GM21360 (cell line): ENCODE results near the gene ANKFY1.
A peak's percentile ranks its signal among the peaks of the same experiment; 100 is the strongest.
"Not testable (repeated sequence)": the region's sequence is repeated elsewhere in the genome, so short reads cannot be mapped to it uniquely, and the experiment has no call there.

Experiments
- ATAC-seq: cut with Tn5 transposase; IDR thresholded peaks from one replicate; pipeline ENCODE4 v1.9.1; 2021; ENCODE audit warnings: mild to moderate bottlenecking, moderate library complexity; ENCODE audit not compliant: unreplicated experiment

The ANKFY1 gene

DNA sequence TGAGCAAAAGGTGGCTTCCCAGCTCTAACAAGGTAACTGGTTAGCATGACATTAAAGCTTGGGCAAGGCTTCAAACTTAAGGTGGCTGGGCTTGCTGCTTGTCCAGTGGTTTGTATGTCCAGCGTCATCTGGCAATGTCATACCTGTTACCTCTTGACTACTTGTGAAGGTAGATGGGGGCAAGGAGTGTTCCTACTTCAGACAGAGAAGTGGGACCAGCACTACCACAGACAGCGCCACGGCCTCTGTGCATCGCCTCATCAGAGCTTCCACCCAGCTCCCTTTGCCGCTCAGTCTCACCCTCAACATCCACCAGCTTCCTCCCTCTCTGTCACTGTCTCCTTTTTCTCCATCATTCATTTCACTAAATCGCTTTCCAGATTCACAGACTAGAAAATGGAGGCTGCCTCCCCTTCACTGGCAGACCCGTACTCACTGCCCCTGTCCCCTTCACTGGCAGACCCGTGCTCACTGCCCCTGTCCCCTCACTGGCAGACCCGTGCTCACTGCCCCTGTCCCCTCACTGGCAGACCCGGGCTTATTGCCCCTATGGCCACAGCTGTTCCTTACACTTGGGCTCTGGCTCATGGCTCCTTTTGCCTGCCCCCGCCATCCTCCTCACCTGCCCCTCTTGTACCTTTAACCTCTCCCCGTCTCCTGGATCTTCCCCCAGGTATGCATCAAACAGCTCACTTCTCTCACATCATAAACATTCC lies 106.0 kb downstream of the ANKFY1 start:
- ATAC-seq = no peak

DNA sequence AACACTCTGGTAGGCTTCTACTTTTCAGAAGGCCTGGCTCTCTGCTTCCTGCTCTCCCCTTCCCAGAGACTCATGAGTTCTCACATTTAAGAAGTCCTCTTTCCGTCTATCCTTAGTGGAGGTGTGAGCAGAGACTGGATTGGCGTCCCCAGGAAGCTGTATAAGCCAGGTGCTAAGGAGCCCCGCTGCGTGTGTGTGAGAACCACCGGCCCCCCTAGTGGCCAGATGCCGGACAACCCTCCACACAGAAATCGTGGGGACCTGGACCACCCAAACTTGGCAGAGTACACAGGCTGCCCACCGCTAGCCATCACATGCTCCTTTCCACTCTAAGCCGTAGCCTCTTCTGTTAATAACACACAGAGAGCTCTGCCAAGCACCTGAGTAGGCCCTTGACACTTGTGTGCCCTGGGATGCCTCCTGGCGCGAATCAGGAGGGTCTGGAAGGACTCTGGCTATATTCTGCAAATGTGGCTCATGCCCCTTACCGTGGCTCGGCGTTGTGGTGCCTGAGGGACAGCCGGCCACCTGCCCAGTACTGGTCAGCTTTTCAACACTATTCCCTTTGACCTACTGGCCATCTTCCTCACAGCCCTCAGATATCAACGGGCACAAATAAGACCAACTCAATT lies 106.9 kb downstream of the ANKFY1 start:
- no peak for ATAC-seq

DNA sequence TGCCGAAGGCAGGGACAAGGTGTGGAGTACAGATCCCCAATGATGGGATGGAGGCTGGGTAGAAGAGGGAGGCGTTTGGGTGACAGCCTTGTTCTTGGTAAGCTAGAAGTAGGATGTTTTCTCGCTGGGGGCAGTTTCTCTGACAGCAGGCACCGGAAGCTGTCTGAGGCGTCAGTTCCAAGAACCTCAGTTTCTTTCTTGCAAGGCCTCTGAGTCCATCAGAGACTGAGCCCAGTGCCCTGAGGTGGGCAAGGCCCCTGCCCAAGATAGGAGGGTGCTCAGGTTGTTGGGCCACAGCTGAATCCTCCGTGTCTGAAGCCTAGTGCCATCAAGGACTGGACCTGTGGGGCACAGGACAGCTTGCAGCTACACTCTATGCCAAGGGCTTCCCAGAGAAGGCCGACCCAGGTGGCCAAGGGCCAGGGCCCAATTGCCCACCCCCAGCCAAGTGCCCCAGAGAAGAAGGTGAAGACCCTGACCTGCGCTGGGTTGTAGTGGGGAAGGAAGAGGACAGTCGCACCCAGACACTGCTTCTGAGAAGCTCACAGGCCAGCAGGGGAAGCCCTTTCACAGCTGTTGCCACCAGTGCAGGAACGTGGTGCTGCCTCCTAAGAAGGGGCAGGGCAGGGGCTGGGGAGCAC lies 107.7 kb downstream of the ANKFY1 start:
- ATAC-seq = no peak

DNA sequence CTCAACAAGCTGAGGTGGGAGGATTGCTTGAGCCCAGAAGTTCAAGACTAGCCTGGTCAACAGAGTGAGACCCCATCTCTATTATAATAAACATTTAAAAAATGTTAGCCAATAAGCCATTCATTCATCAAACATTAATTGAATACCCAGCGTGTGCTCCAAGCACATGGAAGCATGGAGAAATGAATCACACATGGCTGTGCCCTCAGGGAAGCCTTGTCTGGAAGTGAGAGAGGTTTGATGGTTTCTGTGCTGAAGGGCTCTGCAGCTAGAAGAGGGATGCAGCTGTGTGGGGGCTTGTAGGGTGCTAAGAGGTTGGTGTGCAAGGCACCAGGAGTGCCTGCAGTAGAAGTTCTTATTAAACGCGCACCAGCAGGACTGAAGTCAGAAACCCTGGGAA lies 109.6 kb downstream of the ANKFY1 start:
- ATAC-seq = no peak

DNA sequence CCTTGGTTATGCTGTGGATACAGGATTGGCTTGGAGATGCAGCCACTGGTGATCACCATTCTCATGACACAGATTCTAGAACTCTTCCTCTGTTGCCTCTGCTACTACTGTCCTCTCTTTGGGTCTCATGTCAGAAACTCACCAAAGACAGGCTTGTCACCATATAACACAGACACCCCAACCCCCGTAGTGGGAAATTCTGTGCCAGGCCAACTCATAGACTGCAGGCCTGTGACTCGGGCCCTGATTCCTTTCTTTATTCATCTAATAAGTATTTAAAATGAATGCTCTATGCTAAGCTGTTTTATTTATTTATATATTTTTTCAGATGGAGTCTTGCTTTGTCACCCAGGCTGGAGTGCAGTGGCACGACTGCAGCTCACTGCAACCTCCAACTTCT lies 111.3 kb downstream of the ANKFY1 start:
- no peak for ATAC-seq

DNA sequence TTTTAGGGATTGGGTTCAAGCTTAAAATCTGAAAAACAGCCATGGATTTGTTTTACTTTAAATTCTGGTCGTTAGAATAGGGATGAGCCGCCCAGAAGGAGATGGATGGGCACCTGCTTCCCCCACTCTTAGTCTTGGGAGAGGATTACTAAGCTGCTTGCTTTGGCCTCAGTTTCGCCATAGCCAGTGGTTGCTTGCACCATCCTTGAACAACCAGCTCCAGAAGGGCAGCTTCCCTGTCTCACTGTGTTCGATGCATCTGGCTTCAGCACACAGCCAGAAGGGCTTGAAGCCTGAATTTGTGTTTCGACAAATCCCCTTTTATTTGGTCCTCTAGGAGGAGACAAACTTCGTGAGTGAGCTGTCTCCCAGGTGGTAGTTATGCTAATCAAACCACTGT lies 113.7 kb downstream of the ANKFY1 start:
- no peak for ATAC-seq

DNA sequence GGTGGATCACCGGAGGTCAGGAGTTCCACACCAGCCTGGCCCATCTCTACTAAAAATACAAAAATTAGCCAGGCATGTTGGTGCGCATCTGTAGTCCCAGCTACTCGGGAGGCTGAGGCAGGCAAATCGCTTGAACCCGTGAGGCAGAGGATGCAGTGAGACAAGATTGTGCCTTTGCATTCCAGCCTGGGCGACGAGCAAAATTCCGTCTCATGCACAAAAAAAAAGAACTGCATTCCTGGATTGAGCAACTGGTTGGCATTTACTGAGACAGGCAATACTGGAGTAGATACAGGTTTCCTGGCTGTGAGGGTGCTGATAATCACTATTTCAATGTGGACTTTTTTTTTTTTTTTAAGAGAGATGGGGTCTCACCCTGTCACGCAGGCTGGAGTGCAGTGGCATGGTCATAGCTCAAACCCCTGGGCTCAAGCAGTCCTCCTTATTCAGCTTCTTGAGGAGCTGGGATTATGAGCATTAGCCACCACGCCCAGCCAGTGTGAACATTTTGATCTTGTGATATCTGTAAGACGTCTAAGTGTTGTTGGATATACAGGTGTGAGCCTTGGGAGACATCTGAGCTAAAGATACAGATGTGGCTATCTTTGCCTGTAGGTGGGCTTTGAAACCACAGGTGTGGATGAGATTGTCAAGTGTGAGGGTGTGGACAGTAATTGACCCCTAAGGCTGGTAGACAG lies 115.0 kb downstream of the ANKFY1 start:
- no peak for ATAC-seq

DNA sequence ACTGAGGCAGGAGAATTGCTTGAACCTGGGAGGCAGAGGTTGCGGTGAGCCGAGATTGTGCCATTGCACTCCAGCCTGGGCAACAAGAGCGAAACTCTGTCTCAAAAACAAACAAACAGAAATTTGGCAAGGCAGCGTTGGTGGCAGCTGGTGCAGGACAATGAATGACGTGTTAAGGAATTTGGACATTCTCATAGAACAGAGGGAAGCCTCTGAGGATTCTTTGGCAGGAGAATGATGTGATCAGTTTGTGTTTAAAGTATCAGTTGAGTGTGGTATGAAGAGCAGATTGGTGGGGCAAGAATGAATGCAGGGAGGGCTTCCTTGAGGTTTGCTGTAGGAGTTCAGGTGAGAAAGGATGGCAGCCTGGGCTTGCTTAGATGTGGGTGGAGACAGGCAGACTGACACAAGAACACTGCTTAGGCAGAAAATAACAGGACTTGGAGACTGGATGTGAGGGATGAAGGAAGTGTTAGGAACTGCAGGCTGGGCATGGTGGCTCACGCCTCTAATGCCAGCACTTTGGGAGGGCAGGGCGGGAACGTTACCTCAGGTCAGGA lies 115.9 kb downstream of the ANKFY1 start:
- no peak for ATAC-seq

DNA sequence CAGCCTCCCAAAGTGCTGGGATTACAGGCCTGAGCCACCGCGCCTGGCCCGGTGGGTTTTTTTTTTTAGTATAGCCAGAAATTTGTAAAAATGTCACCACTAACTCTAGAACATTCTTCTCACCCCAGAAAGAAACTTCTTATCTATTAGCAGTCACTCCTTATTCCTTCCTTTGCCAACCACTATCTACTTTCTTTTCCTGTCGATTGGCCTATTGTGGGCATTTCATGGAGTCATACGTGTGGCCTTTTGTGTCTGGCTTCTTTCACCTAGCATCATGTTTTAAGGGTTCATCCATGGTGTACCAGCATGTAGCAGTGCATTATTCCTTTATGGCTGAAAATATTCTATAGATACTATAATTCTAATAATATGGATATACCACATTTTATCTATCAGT lies 117.1 kb downstream of the ANKFY1 start:
- no peak for ATAC-seq

DNA sequence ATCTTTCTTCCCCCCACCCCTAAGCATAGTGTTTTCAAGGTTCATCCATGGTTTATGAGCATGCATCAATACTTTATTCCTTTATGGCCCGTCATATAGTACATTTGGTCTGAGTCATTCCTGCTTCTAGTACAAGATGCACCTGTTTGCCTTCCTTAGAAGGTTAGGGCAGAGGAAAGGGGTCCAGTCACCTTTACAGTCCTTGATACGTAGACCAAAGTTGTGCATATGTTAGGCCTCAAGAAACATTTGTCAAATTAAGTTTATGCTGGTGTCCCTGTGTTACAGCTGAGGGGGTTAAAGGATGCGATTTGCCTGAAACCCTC lies 119.4 kb downstream of the ANKFY1 start:
- no peak for ATAC-seq

DNA sequence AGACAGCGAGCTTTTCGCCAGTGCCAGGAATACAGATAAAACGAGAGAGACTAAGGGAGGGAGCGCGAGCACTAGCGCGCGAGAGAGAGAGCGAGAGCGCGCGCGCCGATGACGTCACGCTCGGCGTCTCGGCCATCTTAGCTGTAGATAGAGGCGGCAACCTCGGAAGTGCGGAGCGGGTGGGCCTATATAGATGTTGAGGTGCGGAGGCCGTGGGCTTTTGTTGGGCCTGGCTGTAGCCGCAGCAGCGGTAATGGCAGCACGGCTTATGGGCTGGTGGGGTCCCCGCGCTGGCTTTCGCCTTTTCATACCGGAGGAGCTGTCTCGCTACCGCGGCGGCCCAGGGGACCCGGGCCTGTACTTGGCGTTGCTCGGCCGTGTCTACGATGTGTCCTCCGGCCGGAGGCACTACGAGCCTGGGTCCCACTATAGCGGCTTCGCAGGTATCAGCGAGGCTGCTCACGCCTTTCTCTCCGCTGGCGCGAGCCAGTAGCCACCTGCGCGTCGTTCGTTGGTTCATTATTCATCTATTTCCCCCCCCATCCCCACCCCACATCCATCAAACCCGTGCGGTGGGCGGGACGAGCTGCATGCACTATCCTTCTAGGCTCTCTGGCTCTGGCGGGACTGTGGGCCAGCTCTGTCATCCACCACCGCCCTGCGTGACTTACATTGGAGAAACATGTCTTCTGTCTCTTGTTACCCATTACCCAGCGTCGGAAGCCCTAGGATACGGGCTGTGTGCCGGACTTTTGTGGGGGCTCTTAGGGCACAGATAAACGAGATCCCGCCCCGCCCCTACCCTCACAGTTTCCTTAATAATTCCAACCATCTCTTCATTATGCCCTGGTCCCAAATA lies 120.0 kb downstream of the ANKFY1 start:
- peak; percentile 53 for ATAC-seq

DNA sequence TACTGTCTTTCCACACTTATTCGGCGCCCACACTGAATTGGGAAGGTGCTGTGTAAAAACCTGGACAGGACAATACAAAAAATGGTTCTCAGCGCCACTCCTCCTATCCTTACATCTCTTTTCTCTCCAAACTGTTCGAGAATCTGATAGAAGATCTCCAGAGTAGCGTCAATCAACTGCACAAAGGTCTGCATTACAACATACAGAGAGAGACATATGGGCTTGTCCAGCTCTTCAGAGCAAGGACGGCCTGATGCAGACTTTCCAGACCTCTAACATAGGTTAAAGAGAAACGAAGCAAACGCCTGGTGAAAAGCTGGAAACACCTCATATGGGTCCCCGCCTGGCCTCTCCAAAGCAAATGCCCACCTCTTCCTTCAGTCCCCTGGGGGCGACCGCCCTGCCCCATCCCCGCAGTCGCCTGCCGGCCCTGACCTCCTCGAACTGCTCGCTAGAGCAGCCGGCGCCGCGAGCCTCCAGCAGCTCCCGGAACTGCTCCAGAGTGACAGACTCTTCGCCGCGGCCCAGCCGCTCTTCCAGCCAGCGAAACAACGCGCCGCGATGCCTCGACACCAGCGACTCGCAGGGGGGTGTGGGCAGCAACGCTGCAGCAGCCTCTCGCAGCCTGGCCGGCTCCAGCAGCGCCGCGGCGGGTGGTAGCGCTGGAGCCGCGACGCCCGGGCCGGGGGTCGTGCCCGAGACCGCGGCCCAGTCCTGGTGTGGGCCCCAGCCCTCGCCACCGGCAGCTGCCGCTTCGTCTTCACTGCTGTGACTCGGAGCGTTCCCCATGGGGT lies 121.5 kb downstream of the ANKFY1 start:
- peak; percentile 24 for ATAC-seq

DNA sequence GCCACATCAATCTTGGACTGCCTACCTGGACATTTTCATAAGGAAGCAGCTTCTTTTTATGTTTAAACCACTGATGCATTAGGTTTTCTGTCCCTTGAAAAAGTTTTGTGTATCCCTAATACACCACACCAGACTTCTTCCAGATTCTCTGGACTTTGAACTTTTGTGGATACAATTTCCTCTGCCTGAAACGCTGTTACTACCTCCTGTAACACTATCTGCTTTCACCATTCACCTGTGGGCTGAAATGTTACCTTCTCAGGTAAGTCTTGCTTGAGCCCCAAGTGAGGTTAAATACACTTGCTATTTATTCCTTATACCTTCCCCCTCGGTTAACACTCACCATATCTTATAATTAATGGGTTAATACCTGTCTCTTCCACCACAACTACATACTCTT lies 123.7 kb downstream of the ANKFY1 start:
- no peak for ATAC-seq

DNA sequence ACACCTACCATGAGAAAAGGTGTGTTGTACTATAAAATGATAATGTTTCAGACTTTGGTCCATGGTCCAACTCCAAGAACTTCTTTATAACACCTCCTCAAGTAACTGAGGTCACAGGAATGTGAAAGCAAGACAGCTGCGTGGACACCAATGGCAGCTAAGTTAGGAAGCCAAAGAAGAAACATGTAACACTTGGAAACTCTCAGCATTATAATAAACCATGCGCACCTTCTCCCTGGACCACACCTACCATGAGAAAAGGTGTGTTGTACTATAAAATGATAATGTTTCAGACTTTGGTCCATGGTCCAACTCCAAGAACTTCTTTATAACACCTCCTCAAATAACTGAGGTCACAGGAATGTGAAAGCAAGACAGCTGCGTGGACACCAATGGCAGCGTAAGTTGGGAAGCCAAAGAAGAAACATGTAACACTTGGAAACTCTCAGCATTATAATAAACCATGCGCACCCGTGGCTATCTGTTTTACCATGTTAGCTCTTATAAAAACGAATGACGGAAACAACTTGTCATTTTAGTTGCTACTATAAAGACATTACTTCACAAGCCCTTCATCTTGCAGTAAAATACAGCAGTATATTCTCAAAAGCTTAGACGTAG lies 124.8 kb downstream of the ANKFY1 start:
- not testable (repeated sequence) for ATAC-seq

DNA sequence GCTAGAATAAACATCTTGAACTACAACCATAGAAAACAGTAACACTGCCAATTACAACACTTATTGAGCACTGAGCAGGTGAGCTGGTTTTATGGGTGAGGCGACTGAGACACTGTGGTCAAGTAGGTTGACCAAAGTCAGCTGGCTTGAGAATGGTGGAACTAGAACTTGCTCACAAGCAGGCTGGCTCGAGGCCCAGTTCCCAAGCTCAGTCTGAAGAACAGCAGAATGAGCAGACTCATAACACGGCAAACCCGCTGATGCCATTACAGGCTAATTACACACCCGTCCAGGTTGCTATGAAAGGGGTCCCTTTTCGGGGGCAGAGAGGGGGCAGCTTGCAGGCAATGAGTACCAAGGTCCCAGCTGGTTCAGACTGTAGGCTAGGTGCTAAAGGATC lies 127.4 kb downstream of the ANKFY1 start:
- ATAC-seq = no peak

DNA sequence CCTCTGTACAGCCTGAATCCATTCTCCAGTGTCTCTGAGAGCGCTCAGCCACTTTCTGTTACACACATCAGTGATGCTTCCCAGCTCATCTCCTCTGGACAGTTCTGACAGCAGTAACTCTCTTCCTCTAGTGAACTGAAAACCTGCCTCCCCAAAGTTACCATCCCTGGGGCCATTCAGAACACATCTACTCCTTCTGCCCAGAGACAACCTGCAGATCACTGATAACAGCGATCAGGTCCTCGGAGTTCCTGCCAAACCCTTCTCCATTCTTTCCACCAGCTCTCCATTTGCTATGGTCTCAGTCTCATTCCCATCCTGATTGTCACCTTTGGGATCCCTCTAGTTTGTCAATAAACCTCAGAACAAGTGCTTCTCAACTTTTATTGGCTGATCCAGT lies 128.3 kb downstream of the ANKFY1 start:
- no peak for ATAC-seq

DNA sequence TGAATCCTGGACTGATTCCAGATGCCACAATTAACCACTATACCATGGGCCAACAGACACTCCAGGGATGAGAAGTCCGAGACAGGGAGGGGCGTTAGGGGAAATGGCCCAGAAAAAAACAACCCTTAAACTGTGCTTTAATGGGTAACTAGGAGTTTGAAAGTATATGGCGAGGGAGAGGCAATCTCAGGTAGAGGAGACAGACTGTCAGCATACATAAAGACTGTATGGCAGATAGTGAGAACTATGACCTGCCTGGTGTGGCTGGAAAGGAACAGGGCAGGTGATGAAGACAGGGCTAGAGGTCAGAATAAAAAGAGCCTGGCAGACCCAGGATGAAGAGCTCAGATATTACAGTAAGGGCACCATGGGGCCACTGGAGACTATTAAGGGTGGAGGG lies 129.1 kb downstream of the ANKFY1 start:
- ATAC-seq = no peak

DNA sequence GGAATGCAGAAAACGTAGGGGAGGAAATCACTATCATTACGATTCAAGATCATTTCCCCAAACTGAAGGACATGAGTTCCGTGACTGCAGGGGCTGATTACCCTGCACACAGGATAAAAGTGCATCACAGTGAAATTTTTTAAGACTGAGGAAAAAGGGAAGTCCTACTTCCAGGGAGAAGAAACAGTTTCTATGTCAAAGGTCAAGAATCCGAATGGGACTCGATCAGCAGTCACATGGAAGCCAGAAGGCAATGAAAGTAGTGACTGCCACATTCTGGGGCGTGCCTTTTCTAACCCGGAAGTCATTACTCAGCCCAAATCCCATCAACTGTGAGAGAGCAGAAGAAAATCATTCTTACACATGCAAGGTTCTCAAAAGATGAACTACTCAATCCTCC lies 133.1 kb downstream of the ANKFY1 start:
- no peak for ATAC-seq

DNA sequence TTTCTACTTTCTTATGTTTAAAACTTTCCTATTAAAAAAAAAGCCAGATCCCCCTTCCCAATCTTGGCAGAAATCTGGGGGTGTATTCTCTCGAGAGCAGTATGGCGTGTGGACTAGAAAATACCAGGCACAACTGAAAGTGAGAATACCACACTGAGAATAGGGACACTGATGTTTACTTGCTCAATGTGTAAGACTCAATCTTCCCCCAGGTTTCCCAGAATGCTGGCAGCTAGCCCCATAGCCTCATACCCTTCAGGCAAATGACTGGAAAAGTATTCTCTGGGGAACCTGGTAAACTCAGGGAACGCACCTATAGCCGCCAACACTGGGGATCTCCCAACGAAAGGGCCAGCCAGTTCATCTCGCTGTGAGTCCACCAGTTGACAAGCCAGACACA lies 136.2 kb downstream of the ANKFY1 start:
- ATAC-seq = no peak
